NOMO-1 treated with dmso at 0.1 percent for 144 hours (cell line): ENCODE results near the gene MBP.
"Not testable (repeated sequence)": the region's sequence is repeated elsewhere in the genome, so short reads cannot be mapped to it uniquely, and the experiment has no call there.

Experiments
- DNase-seq: peaks from one replicate; lab custom pipeline; 2025; ENCODE audit not compliant: unreplicated experiment; lab: John Stamatoyannopoulos, UW

The MBP gene

DNA sequence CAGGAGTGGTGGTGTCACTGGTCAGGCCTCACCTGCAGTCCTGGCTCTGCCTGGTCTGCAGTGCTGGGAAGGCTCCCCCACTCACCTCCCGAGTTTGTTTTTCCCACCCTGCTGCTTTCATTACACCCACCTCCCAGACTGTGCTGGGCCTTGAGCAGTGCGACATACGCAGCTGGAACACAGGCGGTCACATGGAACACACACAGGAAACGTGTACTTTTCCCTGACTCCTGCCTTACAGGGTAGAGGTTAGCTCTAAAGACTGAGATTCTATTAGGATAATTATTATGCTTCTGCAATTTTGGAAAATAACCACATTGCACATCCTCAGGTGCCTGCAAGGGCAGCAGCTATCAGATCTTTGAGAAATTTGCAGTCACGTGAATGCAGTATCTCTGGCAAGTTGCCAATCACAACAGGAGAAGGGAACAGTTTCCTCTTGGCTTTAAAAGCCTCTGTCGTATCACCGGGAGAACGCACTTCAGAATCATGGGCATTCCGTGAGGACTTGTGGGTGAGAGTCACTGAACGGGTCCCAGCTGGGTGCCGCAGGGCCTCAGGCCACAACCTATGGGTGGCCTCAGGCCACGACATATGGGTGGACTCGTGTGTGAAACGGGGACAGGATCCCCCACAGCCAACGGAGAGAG lies 173.8 kb downstream of the MBP start:
- no peak for DNase-seq

DNA sequence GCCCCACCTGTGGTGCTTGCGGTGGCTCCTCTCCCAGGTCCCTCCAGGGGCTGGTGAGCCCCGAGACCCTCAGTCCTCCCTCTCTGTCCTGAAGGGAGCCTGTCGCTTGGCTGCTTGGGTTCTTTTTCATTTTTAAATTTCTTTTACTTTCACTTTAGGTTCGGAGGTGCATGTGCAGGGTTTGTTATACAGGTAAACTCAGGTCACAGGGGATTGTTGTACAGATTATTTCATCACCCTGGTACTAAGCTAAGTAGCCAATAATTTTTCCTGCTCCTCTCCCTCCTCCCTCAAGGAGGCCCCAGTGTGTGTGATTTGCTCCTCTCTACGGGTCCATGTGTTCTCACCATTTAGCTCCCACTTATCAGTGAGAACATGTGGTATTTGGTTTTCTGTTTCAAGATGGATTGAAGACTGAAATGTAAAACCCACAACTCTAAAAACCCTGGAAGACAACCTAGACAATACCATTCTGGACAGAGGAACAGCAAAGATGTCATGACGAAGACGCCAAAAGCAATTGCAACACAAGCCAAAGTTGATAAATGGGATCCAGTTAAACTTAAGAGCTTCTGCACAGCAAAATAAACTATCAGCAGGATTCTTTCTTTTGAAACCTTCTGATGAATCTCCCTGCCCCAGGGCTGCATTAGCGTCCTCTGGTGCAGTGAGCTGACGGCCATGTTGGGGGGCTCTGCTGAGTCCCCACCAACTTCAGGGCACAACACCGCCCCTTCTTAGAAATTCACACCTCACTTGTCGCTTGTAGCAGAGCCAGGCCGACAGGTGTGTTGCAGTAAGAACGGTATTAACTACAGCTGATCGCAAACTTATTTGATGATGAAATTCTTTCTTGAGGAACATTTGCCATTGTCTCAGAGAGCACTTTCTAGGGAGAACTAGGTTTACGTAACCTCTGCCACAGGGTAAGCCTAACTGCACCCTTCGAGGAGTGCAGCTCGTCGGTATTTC lies 174.9 kb downstream of the MBP start:
- DNase-seq = no peak

DNA sequence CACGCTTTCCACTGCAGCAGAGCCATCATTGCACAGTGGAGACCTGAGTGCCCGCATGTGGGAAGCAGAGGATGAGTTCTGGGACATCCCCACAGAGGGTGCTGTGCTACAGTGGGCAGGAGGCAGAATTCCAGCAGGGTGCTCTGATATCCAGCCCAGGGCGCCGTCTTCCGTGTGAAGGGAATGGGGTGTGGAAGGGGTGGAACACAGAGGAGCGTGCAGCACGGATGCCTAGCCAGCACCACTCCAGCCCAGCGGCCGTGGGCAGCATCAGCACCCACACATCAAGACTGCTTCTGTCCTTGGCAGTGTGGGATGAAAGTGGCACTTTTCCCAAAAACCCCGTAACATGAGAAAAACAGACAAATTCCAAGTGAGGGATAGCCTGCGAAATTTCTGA lies 175.9 kb downstream of the MBP start:
- no peak for DNase-seq

DNA sequence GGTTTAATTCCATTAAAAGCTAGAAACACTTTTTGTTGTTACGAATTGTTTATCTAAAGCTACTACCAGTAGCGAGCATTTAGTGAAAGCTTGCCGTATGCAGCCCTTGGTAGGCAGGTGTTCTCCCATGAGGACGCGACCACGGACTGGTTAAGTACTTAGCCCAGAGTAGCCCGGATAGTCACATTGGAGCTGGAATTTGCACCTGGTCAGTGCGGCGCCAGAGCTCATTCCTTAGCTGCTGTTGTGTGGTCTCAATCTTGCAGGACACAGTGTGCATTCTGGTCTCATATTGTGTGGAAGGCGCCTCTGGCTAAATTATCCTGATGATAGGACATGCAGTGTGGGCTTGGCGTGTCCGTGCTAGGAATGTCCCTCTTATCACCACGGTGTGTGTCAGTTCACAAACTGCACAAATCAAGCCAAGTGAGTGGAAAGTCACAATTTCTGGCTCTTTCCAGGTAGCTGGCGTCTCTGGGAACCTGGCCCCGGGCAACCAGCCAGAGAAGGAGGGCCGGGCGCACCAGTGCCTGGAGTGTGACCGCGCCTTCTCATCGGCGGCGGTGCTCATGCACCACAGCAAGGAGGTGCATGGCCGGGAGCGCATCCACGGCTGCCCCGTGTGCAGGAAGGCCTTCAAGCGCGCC lies 176.9 kb downstream of the MBP start:
- no peak for DNase-seq

DNA sequence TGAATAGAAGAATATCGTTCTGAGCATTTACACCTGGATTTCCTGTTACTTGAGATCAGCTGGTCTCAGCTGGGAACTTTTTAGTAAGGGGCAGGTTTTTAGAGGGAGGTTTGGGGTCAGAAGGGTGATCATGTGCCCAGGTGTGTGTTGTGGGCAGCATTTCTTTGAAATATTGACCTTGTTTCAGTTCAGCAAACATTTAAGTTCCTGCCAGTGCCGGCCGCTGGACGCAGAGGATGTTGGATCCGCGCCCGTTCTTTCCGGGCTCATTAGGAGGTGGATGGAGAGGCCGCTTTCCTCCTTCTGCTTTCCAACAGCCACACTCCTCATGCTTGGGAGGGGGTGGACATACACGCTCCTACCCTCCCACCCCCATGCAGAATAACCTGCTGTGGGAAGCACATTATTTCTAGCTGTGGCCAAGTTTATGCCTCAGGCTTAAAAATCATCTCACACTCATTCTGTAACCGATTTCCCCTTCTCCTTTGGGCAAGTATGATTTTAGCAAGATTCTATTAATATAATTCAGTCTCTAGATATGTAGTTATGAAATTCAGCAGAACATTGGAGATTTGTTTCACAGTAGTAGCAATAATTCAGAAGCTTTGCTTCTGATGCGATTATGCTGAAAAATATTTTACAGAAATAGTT lies 178.9 kb downstream of the MBP start:
- no peak for DNase-seq

GRCh38 chr18:76953156-76953555 lies 179.4 kb downstream of the MBP start:
- no peak for DNase-seq

DNA sequence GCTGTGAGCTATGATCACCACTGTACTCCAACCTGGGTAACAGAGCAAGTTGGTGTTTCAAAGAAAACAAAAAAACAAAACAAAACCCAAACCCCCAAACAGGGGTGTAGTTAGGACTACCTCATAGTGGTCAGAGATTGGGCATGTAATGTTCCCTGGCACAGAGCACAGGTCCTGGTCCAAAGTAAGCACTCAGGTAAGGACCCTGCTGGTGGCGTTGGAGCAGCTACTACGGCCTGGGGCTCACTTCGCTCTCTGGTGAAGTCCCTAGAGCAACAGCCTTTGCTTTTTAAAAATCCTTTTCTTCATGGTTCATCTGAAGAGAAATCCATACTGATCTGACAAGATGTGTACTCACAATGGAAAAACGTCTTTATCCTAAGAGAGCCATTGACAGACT lies 179.8 kb downstream of the MBP start:
- no peak for DNase-seq

DNA sequence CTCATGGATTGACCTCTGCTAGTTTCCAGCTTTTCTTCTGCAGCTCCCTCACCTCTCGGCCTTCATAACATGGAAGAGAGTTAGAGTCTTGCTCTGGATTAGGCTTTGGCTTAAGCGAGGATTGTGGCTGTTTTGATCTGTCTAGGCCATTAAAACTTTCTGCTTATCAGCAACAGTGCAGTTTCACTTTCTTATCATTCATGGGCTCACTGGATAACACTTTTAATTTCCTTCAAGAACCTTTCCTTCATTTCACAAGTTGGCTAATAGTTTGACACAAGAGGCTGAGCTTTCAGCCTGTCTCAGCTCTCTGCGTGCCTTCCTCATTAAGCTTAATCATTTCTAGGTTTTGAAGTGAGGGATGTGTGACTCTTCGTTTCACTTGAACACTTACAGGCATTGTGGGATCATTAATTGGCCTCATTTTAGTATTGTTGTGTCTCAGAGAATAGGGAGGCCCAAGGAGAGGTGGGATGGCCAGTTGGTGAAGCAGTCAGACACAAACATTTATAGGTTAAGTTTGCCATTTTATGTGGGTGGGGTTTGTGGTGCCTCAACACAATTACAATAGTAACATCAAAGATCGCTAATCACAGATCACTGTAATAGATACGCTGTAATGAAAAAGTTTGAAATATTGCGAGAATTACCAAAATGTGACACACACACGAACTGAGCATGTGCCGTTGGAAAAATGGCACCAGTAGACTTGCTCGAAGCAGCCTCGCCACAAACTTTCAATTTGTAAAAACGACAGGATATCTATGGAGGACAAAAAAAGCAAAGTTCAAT lies 180.9 kb downstream of the MBP start:
- no peak for DNase-seq

GRCh38 chr18:76948345-76948744 lies 184.2 kb downstream of the MBP start:
- DNase-seq = no peak

- DNase-seq = not testable (repeated sequence)
Observed at GRCh38 chr18:76944346-76944745, 188.2 kb downstream of the MBP start.

DNA sequence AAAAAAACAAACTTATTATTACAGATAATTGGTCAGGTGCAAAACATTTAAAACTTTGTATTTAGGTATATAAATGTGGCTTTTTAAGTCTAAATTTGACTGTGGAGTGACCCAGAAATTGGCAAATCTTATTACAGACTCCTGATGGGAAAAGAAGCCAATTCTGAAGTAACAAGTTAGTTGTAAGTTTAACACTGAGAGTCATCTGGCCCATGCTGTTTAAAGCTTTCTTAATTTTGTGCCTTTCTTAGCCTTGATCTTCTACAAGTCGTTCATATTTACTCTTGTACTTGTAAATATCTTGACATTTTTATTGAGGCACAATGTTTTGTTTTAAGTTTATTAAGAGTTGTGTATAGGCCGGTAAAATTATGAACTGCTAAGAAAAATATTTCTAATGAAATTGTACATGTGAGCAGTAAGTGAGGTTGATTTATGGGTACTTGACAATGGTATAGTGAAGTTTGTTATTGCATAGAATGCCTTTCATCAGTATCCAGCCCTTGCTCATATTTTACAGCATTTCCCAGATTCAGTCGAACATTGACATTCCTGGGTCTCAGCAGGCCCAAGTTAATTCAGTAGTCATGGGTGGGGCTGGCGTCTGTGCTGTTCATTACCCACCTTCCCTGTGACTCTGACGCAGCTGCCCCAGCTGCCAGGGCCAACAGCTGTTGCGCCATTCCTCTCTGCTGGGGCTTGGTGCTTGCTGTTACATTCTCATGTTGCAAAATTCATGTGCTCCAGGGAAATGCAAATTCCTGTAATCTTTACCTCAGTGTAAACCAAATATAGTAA lies 188.8 kb downstream of the MBP start:
- no peak for DNase-seq

DNA sequence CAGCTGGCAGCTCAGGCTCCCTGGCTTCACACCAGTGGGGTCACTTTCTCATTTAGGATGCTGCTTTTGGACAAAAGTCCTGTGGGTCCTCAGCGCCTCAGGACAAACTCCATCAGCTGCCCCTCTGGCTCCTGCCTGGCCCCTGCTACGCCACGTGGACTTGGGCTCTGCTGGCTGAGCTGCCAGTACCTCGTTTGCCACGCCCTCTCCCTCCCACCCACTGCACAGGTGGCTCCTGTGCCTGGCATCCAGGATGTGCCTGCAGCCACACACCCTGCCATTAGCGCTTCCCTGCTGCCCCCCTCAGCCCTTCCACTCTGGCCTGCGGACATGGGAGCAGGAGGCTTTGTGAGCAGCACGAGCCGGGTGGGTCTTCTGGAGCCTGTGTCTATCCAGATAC lies 191.3 kb downstream of the MBP start:
- DNase-seq = no peak

GRCh38 chr18:76938619-76939018 lies 194.0 kb downstream of the MBP start:
- DNase-seq = no peak

GRCh38 chr18:76937597-76937996 lies 195.0 kb downstream of the MBP start:
- no peak for DNase-seq

- no peak for DNase-seq
Observed at GRCh38 chr18:76936877-76937276, 195.7 kb downstream of the MBP start.

DNA sequence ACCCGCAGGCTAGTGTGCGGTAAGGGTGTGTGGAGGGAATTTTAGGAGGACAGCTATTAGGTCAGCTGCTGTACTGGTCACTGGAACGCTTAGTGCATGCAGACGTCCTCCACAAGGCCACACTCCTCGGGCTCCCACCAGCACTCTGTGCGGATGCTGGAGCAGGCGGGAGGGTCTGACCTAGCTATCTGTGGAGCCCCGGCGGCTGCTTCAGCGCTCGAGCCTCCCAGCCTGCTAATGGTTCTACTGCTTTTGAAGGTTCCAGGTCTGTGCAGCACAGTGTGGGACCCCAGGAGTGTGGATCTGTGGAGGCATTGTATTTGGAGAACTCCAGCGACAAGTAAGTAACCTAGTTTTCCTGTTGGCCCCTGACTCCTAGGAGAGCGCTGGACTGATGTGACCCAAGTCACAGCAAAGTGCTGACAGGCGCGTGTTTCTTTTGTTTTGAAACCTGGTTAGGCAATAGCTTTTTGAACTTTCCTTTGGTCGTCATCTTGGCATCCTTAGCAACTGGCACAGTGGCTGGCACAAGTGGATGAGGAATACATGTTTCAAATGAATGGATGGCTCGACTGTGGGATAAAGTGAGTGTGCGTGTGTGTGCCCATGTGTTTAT lies 196.8 kb downstream of the MBP start:
- no peak for DNase-seq

- DNase-seq = no peak
Observed at GRCh38 chr18:76932026-76932819, 200.4 kb downstream of the MBP start.

DNA sequence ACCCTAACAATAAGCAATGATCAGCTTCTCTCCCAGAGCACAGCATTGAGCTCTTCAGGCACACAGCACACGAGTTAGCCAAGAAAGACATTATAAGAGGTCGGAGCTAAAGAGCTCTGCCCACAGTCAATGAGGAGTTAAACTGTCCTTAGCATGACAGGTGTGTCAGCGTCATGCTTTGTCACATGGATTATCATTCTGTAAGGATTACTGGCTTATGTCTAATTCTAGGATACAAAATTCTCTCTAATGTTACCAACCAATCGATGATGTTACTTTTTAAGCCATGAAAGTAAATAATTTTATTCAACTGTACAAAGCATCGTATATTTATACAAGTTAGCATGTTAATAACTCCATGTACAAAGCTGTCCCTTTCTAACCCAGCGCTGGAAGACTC lies 201.4 kb downstream of the MBP start:
- no peak for DNase-seq
